ENCODE data around the gene MYL5.

The MYL5 gene

DNA sequence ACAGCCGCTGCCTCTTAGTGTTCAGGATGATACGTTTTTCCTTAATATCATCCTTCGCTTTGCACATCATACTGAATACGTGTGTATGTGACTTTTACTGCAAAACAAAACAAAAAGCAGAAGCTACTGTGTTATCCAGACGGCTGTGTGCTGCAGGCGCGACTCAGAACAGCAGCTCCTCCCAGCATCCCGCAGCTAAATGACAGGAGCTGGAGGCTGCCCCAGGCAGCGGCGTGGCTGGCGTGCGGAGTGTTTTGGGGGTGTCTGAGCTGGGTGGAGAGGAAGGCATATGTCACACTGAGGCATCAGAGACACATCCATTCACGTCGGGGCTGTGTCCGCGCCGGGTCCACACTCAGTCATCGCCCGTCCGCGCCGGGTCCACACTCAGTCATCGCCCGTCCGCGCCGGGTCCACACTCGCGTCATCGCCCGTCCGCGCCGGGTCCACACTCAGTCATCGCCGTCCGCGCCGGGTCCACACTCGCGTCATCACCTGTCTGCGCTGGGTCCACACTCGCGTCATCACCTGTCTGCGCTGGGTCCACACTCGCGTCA is 47.9 kb downstream of the MYL5 start:
- no peak overlapping the region for H3K4me2 ChIP-seq (ENCODE audit: low read length)
- peaks cover 1% of the 10 kb centered on the region for H3K36me3 ChIP-seq (ENCODE audit: control insufficient read depth, insufficient read depth, low read length)
- no peak overlapping the region for H4K8ac ChIP-seq (ENCODE audit: low read depth, low read length)
- H3K9ac ChIP-seq (ENCODE audit: low read length), result no peak overlapping the region
- H2AK5ac ChIP-seq (ENCODE audit: low read length), result no peak overlapping the region
- WGBS (ENCODE audit: extremely low coverage, insufficient coverage, low lambda C conversion rate), result no CpG with 5 or more reads among the region's 47 CpGs
- no peak for DNase-seq
- peaks cover 43% of the 10 kb centered on the region for H3K79me1 ChIP-seq (ENCODE audit: low read length)
- no peak overlapping the region for H3K4me3 ChIP-seq (ENCODE audit: low read length)
- no peak overlapping the region for H2BK120ac ChIP-seq (ENCODE audit: low read depth, low read length)
- H3K27ac ChIP-seq (ENCODE audit: low read depth, low read length), result no peak overlapping the region
- H2BK5ac ChIP-seq (ENCODE audit: low read length), result no peak overlapping the region
- H3K56ac ChIP-seq (ENCODE audit: low read length), result no peak overlapping the region
- no peaks in the 10 kb centered on the region for H3K27me3 ChIP-seq (ENCODE audit: insufficient read depth, low read length, poor library complexity)
- H2BK15ac ChIP-seq (replicated peaks; ENCODE audit: low read depth), result no peak overlapping the region
- no peak overlapping the region for H3K4ac ChIP-seq (ENCODE audit: low read depth, low read length)
- peaks cover 79% of the 10 kb centered on the region for H3K79me2 ChIP-seq (ENCODE audit: control insufficient read depth, insufficient read depth, low read length)
- no peak overlapping the region for H3K18ac ChIP-seq (ENCODE audit: low read length)
- no peak overlapping the region for H3K23ac ChIP-seq (ENCODE audit: low read length)
- no peak overlapping the region for H4K5ac ChIP-seq (ENCODE audit: low read length)
- H3K4me1 ChIP-seq (ENCODE audit: control insufficient read depth, low read depth, low read length), result no peaks in the 10 kb centered on the region

DNA sequence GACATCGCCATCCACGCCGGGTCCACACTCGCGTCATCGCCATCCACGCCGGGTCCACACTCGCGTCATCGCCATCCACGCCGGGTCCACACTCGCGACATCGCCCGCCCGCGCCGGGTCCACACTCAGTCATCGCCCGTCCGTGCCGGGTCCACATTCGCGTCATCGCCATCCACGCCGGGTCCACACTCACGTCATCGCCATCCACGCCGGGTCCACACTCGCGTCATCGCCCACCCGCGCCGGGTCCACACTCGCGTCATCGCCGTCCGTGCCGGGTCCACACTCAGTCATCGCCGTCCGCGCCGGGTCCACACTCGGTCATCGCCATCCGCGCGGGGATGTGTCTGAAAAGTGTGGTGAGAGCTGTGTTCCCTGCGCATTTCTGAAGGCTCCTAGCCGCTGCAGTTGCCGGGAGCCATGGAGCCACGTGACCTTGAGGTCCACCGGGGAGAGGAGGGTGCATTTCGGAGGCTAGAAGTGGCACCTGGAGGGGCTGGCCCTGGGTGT is 48.6 kb downstream of the MYL5 start:
- Histone ChIP-seq H3K36me3 (ENCODE audit: control insufficient read depth, insufficient read depth, low read length) (peaks cover 1% of the 10 kb centered on the region), H3K23ac (ENCODE audit: low read length) (no peak overlapping the region), H3K4me1 (ENCODE audit: control insufficient read depth, low read depth, low read length) (no peaks in the 10 kb centered on the region), H2BK5ac (ENCODE audit: low read length) (no peak overlapping the region), H2BK15ac (replicated peaks; ENCODE audit: low read depth) (no peak overlapping the region), H3K27ac (ENCODE audit: low read depth, low read length) (no peak overlapping the region), H3K27me3 (ENCODE audit: insufficient read depth, low read length, poor library complexity) (no peaks in the 10 kb centered on the region), H4K5ac (ENCODE audit: low read length) (no peak overlapping the region), H3K79me1 (ENCODE audit: low read length) (peaks cover 42% of the 10 kb centered on the region), H2BK120ac (ENCODE audit: low read depth, low read length) (no peak overlapping the region), H3K56ac (ENCODE audit: low read length) (no peak overlapping the region), H3K79me2 (ENCODE audit: control insufficient read depth, insufficient read depth, low read length) (peaks cover 76% of the 10 kb centered on the region), H2AK5ac (ENCODE audit: low read length) (no peak overlapping the region), H3K4ac (ENCODE audit: low read depth, low read length) (no peak overlapping the region), H3K4me3 (ENCODE audit: low read length) (no peak overlapping the region), H3K9ac (ENCODE audit: low read length) (no peak overlapping the region), H3K18ac (ENCODE audit: low read length) (no peak overlapping the region), H4K8ac (ENCODE audit: low read depth, low read length) (no peak overlapping the region), H3K4me2 (ENCODE audit: low read length) (no peak overlapping the region)
- WGBS (ENCODE audit: extremely low coverage, insufficient coverage, low lambda C conversion rate), result no CpG with 5 or more reads among the region's 61 CpGs
- DNase-seq, result no peak

- no CpG with 5 or more reads among the region's 28 CpGs for WGBS (ENCODE audit: extremely low coverage, insufficient coverage, low lambda C conversion rate)
- no peak overlapping the region for H2AK5ac ChIP-seq (ENCODE audit: low read length)
These were observed 49.6 kb downstream of the MYL5 start for GRCh38 chr4:723751-724530.

GRCh38 chr4:725391-726234 is 51.3 kb downstream of the MYL5 start:
- H3K4me2 ChIP-seq (ENCODE audit: low read length), result no peak overlapping the region
- H3K18ac ChIP-seq (ENCODE audit: low read length), result no peak overlapping the region
- H3K23ac ChIP-seq (ENCODE audit: low read length), result no peak overlapping the region
- no peaks in the 10 kb centered on the region for H3K27me3 ChIP-seq (ENCODE audit: insufficient read depth, low read length, poor library complexity)
- peaks cover 2% of the 10 kb centered on the region for H3K36me3 ChIP-seq (ENCODE audit: control insufficient read depth, insufficient read depth, low read length)
- H3K4me1 ChIP-seq (ENCODE audit: control insufficient read depth, low read depth, low read length), result no peaks in the 10 kb centered on the region
- peaks cover 34% of the 10 kb centered on the region for H3K79me1 ChIP-seq (ENCODE audit: low read length)
- H3K4me3 ChIP-seq (ENCODE audit: low read length), result no peak overlapping the region
- no peak overlapping the region for H3K56ac ChIP-seq (ENCODE audit: low read length)
- H4K5ac ChIP-seq (ENCODE audit: low read length), result no peak overlapping the region
- no CpG with 5 or more reads among the region's 41 CpGs for WGBS (ENCODE audit: extremely low coverage, insufficient coverage, low lambda C conversion rate)
- H3K79me2 ChIP-seq (ENCODE audit: control insufficient read depth, insufficient read depth, low read length), result peaks cover 57% of the 10 kb centered on the region
- H3K9ac ChIP-seq (ENCODE audit: low read length), result no peak overlapping the region
- no peak overlapping the region for H4K8ac ChIP-seq (ENCODE audit: low read depth, low read length)
- H2BK15ac ChIP-seq (replicated peaks; ENCODE audit: low read depth), result no peak overlapping the region
- H2AK5ac ChIP-seq (ENCODE audit: low read length), result no peak overlapping the region
- no peak overlapping the region for H3K4ac ChIP-seq (ENCODE audit: low read depth, low read length)
- H2BK120ac ChIP-seq (ENCODE audit: low read depth, low read length), result no peak overlapping the region
- H2BK5ac ChIP-seq (ENCODE audit: low read length), result no peak overlapping the region
- H3K27ac ChIP-seq (ENCODE audit: low read depth, low read length), result no peak overlapping the region
- DNase-seq, result no peak

More at GRCh38 chr4:723751-724530, 49.6 kb downstream of the MYL5 start:
- H2BK5ac ChIP-seq (ENCODE audit: low read length), result no peak overlapping the region
- no peak overlapping the region for H4K8ac ChIP-seq (ENCODE audit: low read depth, low read length)
- no peak overlapping the region for H2BK15ac ChIP-seq (replicated peaks; ENCODE audit: low read depth)
- H3K79me2 ChIP-seq (ENCODE audit: control insufficient read depth, insufficient read depth, low read length), result peaks cover 72% of the 10 kb centered on the region
- H2BK120ac ChIP-seq (ENCODE audit: low read depth, low read length), result no peak overlapping the region
- H3K4me3 ChIP-seq (ENCODE audit: low read length), result no peak overlapping the region
- no peak overlapping the region for H3K18ac ChIP-seq (ENCODE audit: low read length)
- H3K4ac ChIP-seq (ENCODE audit: low read depth, low read length), result no peak overlapping the region
- peaks cover 40% of the 10 kb centered on the region for H3K79me1 ChIP-seq (ENCODE audit: low read length)
- no peak overlapping the region for H3K27ac ChIP-seq (ENCODE audit: low read depth, low read length)
- H4K5ac ChIP-seq (ENCODE audit: low read length), result no peak overlapping the region
- H3K4me2 ChIP-seq (ENCODE audit: low read length), result no peak overlapping the region
- H3K23ac ChIP-seq (ENCODE audit: low read length), result no peak overlapping the region
- no peak for DNase-seq
- no peak overlapping the region for H3K9ac ChIP-seq (ENCODE audit: low read length)
- peaks cover 1% of the 10 kb centered on the region for H3K36me3 ChIP-seq (ENCODE audit: control insufficient read depth, insufficient read depth, low read length)
- H3K56ac ChIP-seq (ENCODE audit: low read length), result no peak overlapping the region
- no peaks in the 10 kb centered on the region for H3K4me1 ChIP-seq (ENCODE audit: control insufficient read depth, low read depth, low read length)
- no peaks in the 10 kb centered on the region for H3K27me3 ChIP-seq (ENCODE audit: insufficient read depth, low read length, poor library complexity)

DNA sequence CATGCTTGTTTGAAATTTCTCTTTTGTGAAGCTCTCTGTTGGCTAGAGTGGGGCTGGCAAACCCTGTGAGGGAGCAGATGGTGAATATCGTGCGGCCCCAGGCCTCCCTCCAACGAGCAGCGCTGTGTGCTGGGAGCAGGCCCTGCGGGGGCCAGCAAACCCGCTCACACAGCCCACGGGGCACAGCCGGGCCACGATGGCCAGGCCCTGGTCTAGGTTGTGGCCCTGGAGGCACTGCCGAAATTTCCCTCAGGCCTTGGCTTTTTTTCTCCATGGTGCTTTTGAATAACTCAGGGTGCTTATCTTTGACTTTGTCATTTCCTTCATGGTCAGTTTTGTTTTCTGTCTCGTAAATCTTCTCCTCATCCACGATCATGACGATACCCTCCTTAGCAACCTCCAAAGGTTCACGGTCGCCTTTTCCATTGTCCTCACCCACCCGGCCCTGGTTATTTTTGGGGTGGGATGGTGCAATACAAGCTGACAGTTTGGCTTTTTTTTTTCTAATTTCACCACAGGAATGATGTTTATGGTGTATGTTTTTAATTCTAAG is 52.0 kb downstream of the MYL5 start:
- Histone ChIP-seq H3K18ac (ENCODE audit: low read length) (no peak overlapping the region), H2AK5ac (ENCODE audit: low read length) (no peak overlapping the region), H3K79me1 (ENCODE audit: low read length) (peaks cover 29% of the 10 kb centered on the region), H3K4me1 (ENCODE audit: control insufficient read depth, low read depth, low read length) (no peaks in the 10 kb centered on the region), H2BK5ac (ENCODE audit: low read length) (no peak overlapping the region), H3K56ac (ENCODE audit: low read length) (no peak overlapping the region), H2BK120ac (ENCODE audit: low read depth, low read length) (no peak overlapping the region), H3K4ac (ENCODE audit: low read depth, low read length) (no peak overlapping the region), H4K5ac (ENCODE audit: low read length) (no peak overlapping the region), H3K79me2 (ENCODE audit: control insufficient read depth, insufficient read depth, low read length) (peaks cover 50% of the 10 kb centered on the region), H2BK15ac (replicated peaks; ENCODE audit: low read depth) (no peak overlapping the region), H3K27me3 (ENCODE audit: insufficient read depth, low read length, poor library complexity) (no peaks in the 10 kb centered on the region), H3K4me2 (ENCODE audit: low read length) (no peak overlapping the region), H3K4me3 (ENCODE audit: low read length) (no peak overlapping the region), H3K36me3 (ENCODE audit: control insufficient read depth, insufficient read depth, low read length) (peaks cover 3% of the 10 kb centered on the region), H4K8ac (ENCODE audit: low read depth, low read length) (no peak overlapping the region), H3K23ac (ENCODE audit: low read length) (no peak overlapping the region), H3K27ac (ENCODE audit: low read depth, low read length) (no peak overlapping the region), H3K9ac (ENCODE audit: low read length) (no peak overlapping the region)
- DNase-seq, result no peak
- WGBS (ENCODE audit: extremely low coverage, insufficient coverage, low lambda C conversion rate), result no CpG with 5 or more reads among the region's 16 CpGs

All from mesendoderm (in vitro differentiated cells).